GM19455 (cell line): ENCODE results near the gene PHOSPHO1.

ENCODE experiments used
- ATAC-seq: cut with Tn5 transposase; IDR thresholded peaks from one replicate; pipeline ENCODE4 v1.9.1; 2021; ENCODE audit not compliant: unreplicated experiment

The PHOSPHO1 gene

DNA sequence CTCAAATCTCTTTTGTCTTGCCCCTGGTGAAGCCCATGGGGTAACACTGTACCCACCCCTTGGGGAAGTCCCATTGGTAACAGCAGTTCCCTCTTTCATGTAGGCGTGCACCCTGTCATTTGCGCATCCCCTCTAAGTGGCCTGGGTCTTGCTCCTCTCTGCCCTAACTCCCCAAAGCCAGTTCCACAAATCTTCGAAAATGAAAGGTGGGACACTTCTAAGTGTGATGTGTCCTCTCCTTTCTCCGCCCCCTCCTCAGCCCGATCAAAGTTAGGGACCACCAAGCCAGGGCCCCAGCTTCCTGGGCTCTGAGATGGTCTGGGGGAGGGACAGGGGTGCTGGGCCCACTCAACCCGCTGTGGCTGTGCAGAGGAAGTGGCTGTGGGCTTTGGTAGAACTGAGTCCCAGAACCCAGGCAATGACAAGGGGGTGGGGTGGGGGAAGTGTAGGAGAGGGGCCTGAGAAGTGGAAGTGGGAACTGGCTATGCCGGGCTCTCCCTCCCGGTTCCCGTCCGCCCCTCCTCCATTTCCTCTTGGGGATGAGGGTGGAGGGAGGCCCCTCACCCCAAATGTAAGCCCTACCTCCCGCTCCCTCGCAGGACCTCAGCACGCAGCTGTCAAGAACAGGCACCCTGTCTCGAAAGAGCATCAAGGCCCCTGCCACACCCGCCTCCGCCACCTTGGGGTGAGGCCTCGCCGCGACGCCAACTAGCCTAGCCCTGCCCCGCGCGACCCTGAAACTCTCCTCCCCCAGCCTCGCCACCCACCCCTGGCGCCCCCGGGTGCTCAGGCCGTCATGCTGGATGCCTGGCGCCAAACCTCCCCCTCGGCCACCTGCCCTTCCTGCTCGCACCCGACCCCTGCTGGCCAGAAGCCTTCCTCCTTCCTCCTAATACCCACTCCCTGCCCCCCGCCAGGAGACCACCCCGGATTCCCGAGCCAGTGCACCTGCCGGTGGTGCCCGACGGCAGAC lies 11.4 kb downstream of the PHOSPHO1 start:
- ATAC-seq, result no peak

DNA sequence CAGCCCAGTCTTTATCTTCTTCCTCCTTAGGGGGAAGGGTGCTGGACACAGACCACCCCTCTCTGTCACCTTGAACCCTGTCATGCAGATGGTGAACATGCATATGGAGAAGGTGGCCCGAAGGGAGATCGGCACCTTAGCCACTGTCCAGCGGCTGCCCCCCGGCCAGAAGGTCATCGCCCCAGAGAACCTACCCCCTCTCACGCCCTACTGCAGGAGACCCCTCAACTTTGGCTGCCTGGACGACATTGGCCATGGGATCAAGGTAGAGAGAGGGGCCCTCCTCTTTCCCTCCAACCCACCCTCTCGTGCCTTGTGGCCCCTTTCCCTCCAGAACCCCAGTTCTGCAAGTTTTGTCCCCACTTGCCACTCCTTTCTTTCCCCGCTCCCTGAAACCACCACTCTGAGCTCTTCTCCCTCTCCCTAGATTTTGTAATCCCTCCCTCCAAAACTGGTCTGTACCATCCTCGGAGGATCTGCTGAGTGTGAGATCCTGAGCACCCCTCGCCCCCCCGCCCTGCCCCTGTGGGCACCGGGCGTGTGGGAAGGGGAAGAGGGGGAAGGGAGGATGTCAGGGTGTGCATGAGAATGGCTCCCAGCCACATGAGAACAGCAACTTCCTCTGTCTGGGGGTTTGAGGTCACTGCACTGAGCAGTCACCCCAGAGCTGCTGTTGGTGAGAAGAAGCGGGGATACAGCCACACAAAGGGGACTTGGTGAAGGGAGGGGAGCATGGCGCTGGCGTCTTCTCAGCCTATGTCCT lies 12.8 kb downstream of the PHOSPHO1 start:
- ATAC-seq, result no peak

DNA sequence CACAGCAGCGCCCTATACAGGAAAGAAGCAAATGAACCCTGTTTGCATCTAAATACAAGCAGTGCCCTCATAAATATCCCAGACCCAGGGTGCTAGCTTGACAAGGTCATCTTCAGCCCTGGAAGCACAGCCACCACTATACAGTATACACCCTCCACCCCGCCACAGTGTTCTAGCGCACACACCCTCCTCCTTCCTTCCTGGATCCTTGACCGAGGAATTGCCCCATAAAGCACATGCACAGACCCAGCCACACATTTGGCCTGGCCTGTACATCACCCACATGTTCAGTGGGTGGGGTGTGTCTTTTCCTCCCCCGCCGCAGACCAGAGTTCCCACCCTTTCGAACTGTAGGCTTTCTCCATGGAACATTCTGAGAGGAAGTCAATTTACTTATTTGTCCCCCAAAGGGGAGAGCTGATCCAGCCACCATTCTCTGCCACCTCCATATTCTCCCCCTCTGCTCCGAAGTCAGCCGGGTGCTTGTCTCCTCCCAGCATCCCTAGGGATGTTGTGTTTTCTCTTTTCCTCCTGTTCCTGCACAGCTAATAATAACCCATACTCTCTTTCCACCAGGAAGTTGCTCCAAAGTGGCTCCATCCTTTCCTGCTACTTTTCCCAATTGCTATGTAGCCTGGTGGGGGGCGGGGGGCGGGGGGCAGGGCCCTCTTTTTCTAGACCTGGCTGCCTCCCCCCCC lies 13.5 kb downstream of the PHOSPHO1 start:
- no peak for ATAC-seq

DNA sequence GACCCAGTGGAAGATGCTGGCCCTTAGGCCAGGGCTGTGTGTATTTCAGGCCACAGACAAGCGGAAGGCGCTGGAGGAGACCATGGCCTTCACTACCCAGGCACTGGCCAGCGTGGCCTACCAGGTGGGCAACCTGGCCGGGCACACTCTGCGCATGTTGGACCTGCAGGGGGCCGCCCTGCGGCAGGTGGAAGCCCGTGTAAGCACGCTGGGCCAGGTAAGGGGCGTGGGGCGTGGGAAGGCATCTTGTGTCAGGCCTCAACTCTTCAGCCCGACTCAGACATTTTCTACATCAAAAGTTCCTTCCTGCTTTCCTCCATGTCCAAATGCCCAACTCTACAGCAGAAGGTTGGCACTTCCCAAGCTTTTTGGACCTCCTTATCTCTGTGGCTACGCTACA lies 14.1 kb downstream of the PHOSPHO1 start:
- no peak for ATAC-seq

DNA sequence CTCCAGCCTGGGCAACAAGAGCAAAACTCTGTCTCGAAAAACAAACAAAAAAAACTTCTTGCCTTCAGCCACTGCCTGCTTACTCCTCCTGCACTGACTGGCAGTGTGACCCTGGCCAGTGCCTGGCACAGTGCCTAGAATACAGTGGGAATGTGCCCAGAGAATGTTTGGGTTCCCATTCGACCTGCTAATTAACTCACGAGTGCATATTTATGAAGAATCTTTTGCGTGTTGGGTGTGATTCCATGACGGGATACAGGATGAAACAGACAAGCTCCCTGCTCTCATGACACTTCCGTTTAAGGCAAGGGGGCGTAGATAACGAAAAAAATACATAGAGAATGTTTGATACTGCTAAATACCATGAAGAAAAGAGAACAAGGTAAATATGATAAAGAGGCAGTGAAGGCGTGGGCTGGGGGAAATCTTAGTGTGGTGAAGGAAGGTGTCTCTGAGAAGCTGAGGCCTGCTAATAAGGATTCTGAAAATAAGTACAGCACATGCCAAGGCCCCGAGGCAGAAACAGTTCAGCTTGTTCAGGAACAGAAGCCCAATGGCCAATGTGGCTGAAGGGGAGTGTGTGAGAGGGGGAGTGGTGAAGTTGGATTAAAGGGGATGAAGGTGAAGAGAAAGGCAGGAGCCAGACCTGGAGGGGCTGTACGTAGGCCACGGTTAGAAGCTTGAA lies 15.8 kb downstream of the PHOSPHO1 start:
- ATAC-seq, result no peak

DNA sequence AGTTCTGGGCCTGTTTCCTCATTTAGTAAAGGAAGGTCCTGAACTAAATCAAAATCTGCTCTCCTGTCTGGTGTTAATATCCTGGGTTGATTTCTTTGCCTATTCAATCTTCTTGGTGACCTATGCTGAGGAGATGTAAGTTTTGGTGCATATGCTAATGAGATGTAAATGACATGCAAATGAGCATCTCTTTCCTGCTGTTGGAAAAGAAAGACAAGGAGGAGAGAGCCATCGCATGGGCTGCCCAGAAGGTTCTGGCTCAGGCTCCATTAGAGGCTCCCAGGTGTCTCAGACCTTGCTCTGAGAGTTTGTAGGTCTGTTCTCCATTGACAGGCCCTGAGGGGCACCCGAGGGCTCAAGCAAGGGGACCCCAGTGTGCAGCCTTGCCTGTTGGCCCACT lies 16.7 kb downstream of the PHOSPHO1 start:
- no peak for ATAC-seq

DNA sequence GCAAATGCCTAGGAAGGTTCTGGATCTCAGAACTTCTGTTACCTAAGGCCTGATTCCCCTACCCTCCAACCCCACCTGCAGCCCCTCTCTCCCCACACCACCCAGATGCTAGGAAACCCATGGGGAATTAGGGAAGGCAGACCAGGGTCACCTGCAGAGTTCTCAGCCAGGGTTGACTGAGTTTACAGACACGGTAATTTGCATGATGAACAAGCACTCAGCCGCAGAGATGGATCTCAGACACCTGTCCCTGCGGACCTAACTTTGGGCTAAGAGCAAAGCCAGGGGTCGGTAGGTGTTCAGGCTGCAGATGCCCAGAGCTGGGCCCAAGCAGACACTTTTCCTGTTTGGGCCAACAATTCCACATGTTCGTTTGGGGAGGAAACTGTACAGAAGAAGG lies 17.2 kb downstream of the PHOSPHO1 start:
- ATAC-seq, result no peak

DNA sequence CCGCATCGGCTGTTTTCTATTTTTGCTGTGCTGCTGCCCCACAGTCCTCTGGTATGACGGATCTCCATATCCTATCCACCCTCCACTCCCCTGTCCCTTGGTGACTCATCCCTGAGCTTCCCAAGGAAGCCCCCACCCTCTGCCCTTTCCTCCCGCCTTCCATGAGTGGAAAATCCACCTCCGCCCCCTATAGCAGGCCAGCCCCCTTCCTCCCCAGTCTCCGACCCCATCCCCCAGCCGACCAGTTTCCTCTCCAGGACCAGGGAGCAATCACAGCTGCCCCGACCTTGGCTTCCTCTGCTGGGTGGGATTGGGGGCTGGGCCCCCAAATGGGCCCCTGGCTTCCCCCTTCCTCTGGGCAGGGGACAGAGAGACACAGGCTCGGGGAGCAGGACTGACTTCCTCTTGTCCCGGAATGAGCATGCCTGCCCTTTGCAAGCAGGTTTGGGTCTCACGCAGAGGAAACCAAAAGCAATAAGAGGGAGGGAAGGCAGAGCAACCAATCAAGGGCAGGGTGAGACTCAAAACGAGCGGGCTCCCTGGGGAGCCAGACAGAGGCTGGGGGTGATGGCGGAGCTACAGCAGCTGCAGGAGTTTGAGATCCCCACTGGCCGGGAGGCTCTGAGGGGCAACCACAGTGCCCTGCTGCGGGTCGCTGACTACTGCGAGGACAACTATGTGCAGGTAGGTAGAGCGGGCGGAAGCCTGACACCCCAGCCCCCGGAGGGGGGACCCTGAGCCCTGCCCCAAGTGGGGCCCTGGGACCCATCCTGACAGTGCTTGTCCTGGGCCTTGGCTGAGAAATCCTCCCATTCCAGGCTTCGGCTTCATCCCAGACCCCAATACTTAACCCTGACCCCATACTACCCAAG lies 20.2 kb downstream of the PHOSPHO1 start, which contains the start of the genes ABI3 and GNGT2:
Gene ABI3 (plus strand): TSS at position 550 of the 872 bp plus-strand sequence. CDS start 18 bp downstream, at position 568.
Gene GNGT2 (minus strand): TSS at position 417 of the 872 bp plus-strand sequence. CDS start 3,152 bp downstream, outside the sequence.
- ATAC-seq, result peak; percentile 68

DNA sequence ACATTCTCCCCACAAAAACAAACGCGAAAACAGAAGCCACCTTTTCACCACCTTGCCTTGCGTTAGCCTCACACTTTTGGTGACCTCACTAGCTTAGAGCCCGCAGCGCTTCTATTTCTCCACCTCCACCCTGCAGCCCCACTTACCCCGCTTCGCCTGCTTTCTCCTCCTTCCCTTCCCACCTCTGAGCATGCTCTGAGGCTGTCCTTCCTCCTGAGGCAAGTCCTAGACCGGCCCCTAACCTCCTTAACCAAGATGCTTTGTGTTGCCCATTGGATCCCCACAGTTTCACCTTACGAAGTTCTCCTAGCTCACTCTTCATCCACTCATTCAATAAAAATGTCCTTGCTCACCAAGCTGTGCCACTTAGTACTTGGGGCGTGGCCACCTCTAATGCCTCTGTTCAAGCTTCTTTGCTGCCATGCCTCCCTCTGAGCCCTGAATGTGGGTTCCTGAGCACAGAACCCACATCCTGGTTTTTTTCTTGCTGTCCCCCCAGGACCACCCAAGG lies 21.5 kb downstream of the PHOSPHO1 start:
- no peak for ATAC-seq

DNA sequence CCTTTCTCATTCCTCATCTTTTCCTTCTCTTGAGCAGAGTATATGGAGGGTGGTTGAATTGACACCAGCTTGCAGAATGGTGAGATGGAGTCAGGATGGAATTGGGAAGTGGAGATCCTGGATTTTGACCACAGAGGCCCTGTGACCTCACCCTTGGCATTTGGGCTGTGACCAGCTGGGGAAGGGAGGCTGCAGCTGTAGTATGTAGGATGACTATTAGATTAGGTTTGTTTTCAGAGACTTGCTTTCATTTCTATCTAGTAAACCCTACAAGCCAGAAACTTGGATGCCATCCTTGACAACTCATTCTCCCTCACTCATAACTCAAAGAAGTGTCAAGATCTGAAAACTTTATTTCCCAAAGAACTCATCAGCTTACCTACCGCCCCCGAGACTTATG lies 26.1 kb downstream of the PHOSPHO1 start:
- no peak for ATAC-seq

DNA sequence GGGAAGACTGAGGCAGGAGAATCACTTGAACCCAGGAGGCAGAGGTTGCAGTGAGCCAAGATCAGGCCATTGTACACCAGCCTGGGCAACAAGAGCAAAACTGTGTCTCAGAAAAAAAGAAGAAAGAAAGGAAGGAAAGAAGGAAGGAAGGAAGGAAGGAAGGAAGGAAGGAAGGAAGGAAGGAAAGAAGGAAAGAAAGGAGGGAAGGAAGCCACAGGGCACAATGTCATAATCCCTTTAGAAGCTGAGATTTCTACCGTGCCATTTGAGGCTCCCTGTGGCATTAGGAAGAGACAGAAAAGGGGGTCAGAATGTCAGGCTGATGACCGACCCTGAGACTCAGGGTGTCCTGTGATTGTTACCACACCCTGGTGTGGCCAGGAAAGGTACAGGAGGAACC lies 26.8 kb downstream of the PHOSPHO1 start:
- no peak for ATAC-seq

DNA sequence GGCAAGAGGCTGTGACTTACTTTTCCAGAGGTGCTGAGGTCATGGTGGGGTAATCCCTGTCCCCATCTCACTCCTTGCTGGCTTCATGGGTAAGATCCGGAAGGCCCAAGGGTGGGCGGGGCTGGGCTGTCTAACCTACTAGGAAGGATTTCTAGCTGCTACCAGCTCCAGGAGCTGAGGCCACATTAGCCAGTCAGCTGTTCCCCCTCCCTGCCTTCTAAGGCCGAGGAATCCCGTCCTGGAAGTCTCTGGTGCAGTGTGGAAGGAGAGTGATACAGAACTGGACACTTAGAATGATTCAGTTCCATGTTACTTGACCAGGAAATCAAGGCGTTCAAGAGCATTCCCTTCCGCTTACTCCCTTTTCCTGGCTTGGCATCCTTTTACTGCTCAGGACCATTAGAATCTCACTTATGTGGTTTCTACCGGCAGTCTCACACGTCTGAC lies 29.1 kb downstream of the PHOSPHO1 start:
- no peak for ATAC-seq

DNA sequence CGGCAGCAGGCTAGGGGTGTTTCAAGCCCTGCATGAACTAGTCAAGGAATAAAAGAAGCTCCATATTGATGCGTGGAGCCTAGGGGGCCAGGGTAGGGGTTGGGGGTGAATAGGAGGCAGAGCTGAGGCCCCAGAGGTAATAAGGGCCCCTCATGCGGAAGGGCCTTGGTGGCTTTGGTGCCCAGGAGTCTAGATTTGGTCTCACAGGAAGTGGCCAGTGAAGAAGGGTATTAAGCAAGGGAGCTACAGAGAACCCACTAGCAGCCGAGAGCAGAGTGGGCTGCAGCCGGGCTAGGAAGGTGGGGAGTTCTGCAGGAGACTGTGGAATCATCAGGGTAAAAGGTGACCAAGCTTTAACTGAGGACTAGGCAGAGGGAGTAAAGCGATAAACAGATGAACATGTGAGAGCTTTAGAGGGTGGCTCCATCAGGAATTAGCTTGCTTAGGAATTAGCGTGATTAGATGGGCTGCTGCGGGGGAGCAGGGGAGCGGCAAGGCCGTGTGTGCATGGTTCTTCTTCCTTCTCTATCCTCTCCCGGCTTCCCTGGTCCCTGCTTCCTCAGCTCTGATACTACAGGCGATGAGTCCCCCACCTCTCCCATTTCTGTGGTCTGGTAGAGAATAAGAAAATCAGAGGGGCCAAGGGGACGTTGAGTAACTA lies 30.0 kb downstream of the PHOSPHO1 start:
- ATAC-seq, result no peak

DNA sequence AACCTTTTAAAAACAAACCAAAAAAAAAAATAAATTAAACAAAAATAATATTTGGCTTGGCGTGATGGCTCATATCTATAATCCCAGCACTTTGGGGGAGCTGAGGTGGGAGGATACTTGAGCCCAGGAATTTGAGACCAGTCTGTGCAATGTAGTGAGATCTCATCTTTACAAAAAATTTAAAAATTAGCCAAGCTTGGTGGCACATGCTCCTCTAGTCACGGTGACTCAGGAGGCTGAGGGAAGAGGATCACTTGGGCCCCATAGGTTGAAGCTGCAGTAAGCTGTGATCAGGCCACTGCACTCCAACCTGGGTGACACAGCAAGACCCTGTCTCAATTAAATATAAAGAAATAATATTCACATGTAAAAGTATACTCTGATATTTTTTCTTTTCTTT lies 32.4 kb downstream of the PHOSPHO1 start:
- no peak for ATAC-seq

DNA sequence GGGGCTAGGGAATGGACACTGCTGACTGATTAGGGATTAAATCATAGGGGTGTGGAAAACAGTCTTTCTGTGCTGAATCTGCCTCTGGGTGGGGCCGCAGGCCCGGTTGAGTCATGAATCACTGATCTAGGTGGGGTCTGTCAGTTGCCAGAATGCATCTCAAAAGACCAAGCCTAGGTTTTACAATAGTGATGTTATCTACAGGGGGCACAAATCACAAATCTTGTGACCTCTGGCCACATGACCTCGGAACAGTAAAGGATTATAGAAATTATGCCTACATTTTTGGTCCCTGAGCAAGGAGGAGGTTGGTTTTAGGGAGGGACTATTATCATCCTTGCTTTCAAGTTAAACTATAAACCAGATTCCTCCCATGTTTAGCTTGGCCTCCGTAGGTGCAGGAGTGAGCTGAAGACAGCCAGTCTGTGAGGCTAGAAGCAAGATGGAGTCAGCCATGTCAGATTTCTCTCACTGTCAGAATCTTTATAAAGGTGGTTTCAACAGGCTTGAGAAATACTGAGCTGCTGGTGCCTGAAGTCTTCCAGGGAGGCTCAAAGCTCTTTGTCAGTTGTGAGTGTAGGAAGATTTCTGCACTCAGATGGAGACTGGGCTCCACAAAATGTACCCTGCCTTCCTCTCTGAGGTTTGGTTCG lies 33.1 kb downstream of the PHOSPHO1 start:
- ATAC-seq, result no peak

DNA sequence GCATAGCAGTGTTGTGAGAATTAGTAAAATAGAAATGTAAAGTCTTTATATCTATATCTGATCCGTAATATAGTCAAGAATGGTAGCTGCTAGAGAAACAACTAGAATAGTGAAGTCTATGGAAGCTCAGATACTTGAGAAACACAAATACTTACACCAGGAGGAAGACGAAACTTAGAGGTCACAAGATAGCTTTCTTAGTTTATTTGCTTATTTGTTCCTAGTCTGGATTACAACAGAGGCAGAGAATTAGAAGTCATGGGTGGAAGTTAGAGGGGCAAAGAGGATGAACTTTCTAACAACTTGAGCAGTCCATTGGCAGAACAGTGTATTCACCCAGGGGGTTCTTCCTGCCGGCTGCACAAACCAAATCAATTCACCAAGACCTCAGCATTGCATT lies 34.1 kb downstream of the PHOSPHO1 start:
- ATAC-seq, result no peak

DNA sequence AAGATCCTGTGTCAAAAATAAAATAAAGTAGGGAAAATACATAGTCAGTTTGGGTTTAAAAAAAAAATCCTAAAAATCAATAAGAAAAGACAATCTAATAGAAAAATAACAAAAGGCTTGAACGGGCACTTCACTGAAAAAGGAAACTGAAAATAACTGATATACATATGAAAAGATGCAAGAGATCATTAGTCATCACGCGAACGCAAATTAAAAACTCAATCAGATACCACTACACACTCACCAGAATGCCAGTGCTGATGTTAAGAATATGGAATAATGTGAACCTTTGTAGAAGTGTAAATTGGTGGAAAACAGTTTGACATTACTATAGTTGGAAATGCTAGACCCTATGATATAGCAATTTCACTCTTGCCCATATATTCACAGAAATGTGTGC lies 34.8 kb downstream of the PHOSPHO1 start:
- ATAC-seq, result no peak

DNA sequence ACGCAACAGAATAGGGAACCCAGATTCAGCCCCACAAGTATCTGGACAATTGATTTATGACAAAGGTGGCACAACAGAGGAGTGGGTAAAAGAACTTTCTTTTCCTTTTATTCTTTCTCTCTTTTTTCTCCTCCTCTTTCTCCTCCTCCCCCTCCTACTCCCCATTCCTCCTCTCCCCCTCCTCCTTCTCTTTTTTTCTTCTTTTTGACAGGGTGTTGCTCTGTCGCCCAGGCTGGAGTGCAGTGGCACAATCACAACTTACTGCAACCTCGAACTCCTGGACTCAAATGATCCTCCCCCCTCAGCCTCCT lies 36.3 kb downstream of the PHOSPHO1 start:
- no peak for ATAC-seq
